AG04449 (cell line): ENCODE data around the gene MATN1.

Experiments
- CTCF ChIA-PET: fragments of 350-600 bp; formaldehyde crosslinking; extraction: SDS; loops from one replicate; lab custom pipeline; 2021; ENCODE audit warnings: antibody characterized with exemption; lab: Yijun Ruan, JAX
- POLR2A ChIA-PET: fragments of 400-600, 350-600 bp; formaldehyde crosslinking; extraction: SDS; loops from one replicate; lab custom pipeline; 2020; ENCODE audit warnings: antibody characterized with exemption, inconsistent platforms; lab: Yijun Ruan, JAX
- DNase-seq: peaks from one replicate; pipeline ENCODE4 v3.0.0-alpha.2; 2010; ENCODE audit warnings: low read depth, low spot score
- H3K4me3 ChIP-seq: 2 replicates; pipeline ENCODE4 v1.5.1; 2011; ENCODE audit warnings: low read depth, mild to moderate bottlenecking, control low read depth, low read length
- TF ChIP-seq, protein P1 (sequence below): IDR thresholded peaks from one replicate; pipeline ENCODE4 v1.5.1; 2011; ENCODE audit warnings: mild to moderate bottlenecking, moderate library complexity, low read length, control low read depth, inconsistent platforms; ENCODE audit not compliant: insufficient read depth; ENCODE audit errors: missing control alignments

MATN1 gene

DNA sequence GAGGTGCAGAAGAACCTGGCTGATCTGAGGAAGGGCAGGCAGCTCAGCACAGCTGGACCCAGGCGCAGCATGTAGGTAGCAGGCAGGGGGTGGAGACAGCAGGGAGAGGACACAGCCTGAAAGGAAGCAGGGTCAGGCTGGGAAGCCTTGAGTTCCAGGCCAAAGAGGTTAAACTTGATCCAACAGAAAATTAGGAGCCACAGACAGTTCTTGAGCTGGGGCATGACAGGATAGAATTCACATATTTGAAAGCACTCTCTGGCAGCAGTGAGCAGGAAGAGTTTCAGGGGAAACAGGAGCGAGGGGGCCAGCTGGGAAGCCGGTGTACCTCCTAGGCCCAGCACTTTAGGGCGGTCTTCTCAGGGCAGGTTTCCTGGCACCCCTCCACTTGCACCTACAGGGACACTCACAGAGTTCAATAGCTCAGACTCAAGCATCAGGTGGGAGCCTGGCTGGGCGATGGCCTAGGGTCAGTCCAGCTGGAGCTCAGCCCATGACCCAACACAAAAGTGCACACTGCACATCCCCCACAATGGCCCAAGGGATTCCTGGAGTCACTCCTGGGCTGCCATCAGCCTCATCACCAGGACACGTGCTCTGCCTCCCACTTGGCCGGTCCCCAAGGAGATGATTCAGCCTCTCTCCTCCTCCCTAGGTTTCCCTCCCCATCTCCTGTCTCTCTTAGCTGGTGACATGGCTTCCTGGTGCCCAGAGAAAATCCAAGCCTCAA lies 22.7 kb downstream of the MATN1 start:
- POLR2A ChIA-PET = no interaction called here
- H3K4me3 ChIP-seq = no peak overlapping the region
- TF ChIP-seq, protein P1, sequence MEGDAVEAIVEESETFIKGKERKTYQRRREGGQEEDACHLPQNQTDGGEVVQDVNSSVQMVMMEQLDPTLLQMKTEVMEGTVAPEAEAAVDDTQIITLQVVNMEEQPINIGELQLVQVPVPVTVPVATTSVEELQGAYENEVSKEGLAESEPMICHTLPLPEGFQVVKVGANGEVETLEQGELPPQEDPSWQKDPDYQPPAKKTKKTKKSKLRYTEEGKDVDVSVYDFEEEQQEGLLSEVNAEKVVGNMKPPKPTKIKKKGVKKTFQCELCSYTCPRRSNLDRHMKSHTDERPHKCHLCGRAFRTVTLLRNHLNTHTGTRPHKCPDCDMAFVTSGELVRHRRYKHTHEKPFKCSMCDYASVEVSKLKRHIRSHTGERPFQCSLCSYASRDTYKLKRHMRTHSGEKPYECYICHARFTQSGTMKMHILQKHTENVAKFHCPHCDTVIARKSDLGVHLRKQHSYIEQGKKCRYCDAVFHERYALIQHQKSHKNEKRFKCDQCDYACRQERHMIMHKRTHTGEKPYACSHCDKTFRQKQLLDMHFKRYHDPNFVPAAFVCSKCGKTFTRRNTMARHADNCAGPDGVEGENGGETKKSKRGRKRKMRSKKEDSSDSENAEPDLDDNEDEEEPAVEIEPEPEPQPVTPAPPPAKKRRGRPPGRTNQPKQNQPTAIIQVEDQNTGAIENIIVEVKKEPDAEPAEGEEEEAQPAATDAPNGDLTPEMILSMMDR = no peak
- CTCF ChIA-PET = interaction anchor here (0.6 to 1.2 kb wide), 3 partner anchors 25 to 1288 kb away, joined by 3 to 4 read pairs (median 3); no protein-coding TSS in a partner anchor
- no peak for DNase-seq

DNA sequence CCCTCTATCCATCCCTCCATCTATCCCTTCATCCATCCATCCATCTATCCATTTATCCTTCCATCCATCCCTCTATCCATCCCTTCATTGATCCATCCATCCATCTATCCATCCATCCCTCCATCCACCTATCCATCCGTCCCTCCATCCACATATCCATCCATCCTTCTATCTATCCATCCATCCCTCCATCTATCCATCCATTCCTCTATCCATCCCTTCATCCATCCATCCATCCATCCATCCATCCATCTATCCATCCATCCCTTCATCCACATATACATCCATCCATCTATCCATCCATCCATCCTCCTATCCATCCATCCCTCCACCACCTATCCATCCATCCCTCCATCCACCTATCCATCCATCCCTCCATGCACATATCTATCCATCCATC lies 23.6 kb downstream of the MATN1 start:
- POLR2A ChIA-PET = no interaction called here
- TF ChIP-seq, protein P1 = no peak
- CTCF ChIA-PET = no interaction called here
- DNase-seq = no peak
- no peak overlapping the region for H3K4me3 ChIP-seq

DNA sequence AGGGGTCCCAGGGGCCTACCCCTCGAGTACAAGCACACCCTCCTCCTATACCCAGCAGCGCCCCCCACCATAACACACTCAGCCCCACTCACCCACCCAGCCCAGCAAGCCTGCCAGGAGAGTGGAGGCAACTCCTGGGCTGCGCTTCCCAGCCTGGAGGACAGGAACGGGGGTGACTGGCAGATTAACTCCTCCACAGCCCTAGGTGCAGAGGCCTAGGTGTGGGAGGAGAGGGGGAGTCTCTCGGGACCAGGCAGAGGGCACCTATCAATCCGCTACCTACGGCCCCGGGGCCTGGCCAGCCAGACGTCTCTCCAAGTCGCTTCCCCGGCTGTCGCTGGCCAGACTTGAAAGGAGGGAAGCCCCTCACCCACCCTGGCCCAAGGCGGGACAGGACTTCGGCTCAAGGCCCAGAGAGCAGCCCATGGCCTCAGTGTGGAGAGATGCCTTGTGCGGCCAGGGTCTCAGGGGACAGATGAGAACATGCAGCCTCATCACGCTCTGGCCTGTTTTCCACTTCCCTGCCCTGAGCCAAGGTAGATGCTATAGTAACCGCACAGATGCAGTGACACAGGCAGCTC lies 24.9 kb downstream of the MATN1 start:
- DNase-seq = no peak
- CTCF ChIA-PET = interaction anchor here (1.4 kb wide), 1 partner anchor 11 kb away, joined by 3 read pairs; no protein-coding TSS in a partner anchor
- TF ChIP-seq, protein P1 = no peak

DNA sequence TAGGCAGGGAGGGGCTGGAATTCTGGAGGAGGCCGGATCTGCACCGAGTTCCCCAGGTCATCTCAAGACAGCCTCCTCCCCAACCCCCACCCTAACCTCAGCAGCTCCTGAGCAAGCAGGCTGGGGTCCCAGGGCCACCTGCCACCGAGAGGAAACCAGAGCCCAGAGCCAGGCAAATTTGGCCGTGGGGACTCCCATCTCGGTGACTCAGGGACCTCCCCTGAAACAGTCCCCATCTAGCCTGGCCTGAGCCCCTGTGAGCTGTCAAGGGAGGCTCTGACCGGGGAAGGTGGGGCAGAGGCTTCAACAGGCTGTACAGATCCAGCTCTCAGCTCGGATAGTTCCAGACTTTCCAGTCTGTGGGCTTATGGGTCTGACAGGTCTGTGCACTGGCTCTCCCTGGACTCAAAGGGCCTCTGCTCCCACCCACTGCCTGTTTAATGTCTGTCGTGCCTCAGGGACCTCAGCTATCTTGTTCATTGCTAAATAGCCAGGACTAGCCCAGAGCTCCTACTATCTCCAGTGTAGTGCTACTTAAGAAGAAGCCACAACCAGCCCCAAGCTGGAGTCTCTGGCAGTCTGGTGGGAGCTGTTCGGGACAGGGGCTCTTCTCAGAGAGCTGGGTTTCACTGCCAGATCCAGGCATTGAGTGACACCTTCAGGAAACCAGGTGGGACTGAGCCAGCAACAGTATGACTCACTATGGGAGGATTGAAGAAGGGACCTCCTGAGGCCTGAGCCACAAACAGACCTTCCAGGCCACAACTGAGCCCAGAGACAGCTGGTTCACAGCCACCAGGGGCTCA lies 25.6 kb downstream of the MATN1 start:
- TF ChIP-seq, protein P1 = no peak
- no peak for DNase-seq
- no peak overlapping the region for H3K4me3 ChIP-seq
- ChIA-PET POLR2A (no interaction called here), CTCF (interaction anchor here (0.7 to 1.5 kb wide), 3 partner anchors 10 to 317 kb away, joined by 3 to 6 read pairs (median 3); no protein-coding TSS in a partner anchor)

More for the DNA sequence above, 24.9 kb downstream of the MATN1 start:
- POLR2A ChIA-PET = no interaction called here
- H3K4me3 ChIP-seq = no peak overlapping the region

DNA sequence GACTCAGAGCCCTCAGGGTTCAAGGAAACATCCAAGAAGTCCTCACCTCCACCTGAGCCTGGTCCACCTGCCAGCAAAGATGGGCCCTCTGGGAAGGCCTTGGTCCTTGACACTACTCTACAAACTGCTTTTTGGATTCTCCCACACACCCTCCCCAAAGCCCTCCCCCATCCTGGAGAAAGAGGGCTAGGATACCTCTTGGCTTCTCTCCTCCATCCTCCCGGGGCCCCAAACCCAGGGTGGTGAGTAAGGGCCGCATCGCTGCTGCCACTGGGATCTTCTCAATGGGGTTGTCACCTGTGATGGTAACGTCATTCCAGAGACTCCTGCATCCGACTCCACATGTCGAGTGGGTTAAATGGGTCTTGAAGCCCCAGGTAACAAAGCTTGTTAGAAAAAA lies 26.6 kb downstream of the MATN1 start:
- DNase-seq = no peak
- ChIA-PET POLR2A (no interaction called here), CTCF (interaction anchor here (1.4 to 1.5 kb wide), 2 partner anchors 11 to 13 kb away, joined by 3 to 6 read pairs; no protein-coding TSS in a partner anchor)
- H3K4me3 ChIP-seq = no peak overlapping the region
- TF ChIP-seq, protein P1 = no peak

DNA sequence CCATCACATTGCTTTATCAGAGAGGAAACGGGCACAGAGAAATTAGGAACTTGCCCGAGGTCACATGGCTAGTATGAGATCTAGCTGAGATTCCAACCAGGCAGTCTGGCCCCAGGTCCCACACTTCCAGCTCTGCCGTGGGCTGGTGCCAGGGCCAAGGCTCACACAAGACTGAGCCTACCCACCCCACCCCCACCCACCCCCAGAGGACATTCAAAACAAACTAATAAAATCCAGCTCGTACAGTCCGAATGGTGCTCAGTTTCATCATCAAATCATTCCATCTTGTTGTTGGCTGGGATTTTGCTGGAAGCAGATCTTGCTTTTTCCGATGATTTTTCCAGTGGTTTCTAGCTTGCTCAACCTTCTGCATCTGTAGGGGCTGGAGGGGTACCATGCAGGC lies 27.9 kb downstream of the MATN1 start:
- TF ChIP-seq, protein P1 = no peak
- DNase-seq = no peak
- no peak overlapping the region for H3K4me3 ChIP-seq
- ChIA-PET CTCF (interaction anchor here (1.0 kb wide), 1 partner anchor 12 kb away, joined by 4 read pairs; no protein-coding TSS in a partner anchor), POLR2A (no interaction called here)
